SK-N-SH treated with all-trans-retinoic acid at 6 μM for 48 hours (cell line): ENCODE measurements around the gene ZAP70.

ENCODE experiments used
- ATAC-seq: fragments of 200-7000 bp; cut with Tn5 transposase; 3 replicates; pipeline ENCODE4 v1.9.1; 2020; ENCODE audit warnings: mild to moderate bottlenecking, moderate library complexity
- ARNTL ChIP-seq: fragments of 450-650 bp; formaldehyde crosslinking; IDR thresholded peaks from 2 replicates; pipeline ENCODE4 v1.5.0; 2020; ENCODE audit warnings: low read depth, mild to moderate bottlenecking, moderate library complexity, borderline replicate concordance
- CREB5 ChIP-seq: fragments of 250-450 bp; sonication (Bioruptor Pico); IDR thresholded peaks from 2 replicates; pipeline ENCODE4 v1.5.1; 2020; ENCODE audit warnings: low read depth, mild to moderate bottlenecking, moderate library complexity
- CSDC2 ChIP-seq: fragments of 250-450 bp; sonication (Bioruptor Pico); IDR thresholded peaks from 2 replicates; pipeline ENCODE4 v1.5.0; 2020; ENCODE audit warnings: mild to moderate bottlenecking, moderate library complexity
- CSRNP3 ChIP-seq: fragments of 250-450 bp; sonication (Bioruptor Pico); IDR thresholded peaks from 2 replicates; pipeline ENCODE4 v1.5.1; 2021; ENCODE audit warnings: mild to moderate bottlenecking, moderate library complexity
- GLIS3 ChIP-seq: fragments of 250-450 bp; sonication (Bioruptor Pico); IDR thresholded peaks from 2 replicates; pipeline ENCODE4 v1.5.0; 2020; ENCODE audit warnings: mild to moderate bottlenecking, moderate library complexity
- OSR1 ChIP-seq: fragments of 250-450 bp; sonication (Bioruptor Pico); IDR thresholded peaks from 2 replicates; pipeline ENCODE4 v1.8.0; 2022; ENCODE audit warnings: moderate library complexity, mild to moderate bottlenecking, inconsistent platforms
- PATZ1 ChIP-seq: fragments of 250-450 bp; sonication (Bioruptor Pico); IDR thresholded peaks from 2 replicates; pipeline ENCODE4 v1.8.0; 2020; ENCODE audit warnings: mild to moderate bottlenecking, moderate library complexity, borderline replicate concordance
- POU6F1 ChIP-seq: fragments of 250-450 bp; sonication (Bioruptor Pico); IDR thresholded peaks from 2 replicates; pipeline ENCODE4 v1.8.0; 2021; ENCODE audit warnings: low read depth, mild to moderate bottlenecking, moderate library complexity, borderline replicate concordance
- PPARA ChIP-seq: fragments of 250-450 bp; sonication (Bioruptor Pico); IDR thresholded peaks from 2 replicates; pipeline ENCODE4 v1.5.0; 2020; ENCODE audit warnings: mild to moderate bottlenecking, borderline replicate concordance
- RARB ChIP-seq: fragments of 250-450 bp; sonication (Bioruptor Pico); IDR thresholded peaks from 2 replicates; pipeline ENCODE4 v1.8.0; 2021; ENCODE audit warnings: mild to moderate bottlenecking, moderate library complexity
- SNAI2 ChIP-seq: fragments of 250-450 bp; sonication (Bioruptor Pico); IDR thresholded peaks from 2 replicates; pipeline ENCODE4 v1.5.0; 2020; ENCODE audit warnings: mild to moderate bottlenecking, moderate library complexity
- TSHZ2 ChIP-seq: fragments of 250-450 bp; sonication (Bioruptor Pico); IDR thresholded peaks from 2 replicates; pipeline ENCODE4 v1.5.0; 2020; ENCODE audit warnings: mild to moderate bottlenecking, moderate library complexity
- ZFP3 ChIP-seq: fragments of 250-450 bp; sonication (Bioruptor Pico); IDR thresholded peaks from 2 replicates; pipeline ENCODE4 v1.5.0; 2020; ENCODE audit warnings: mild to moderate bottlenecking, moderate library complexity
- ZFP30 ChIP-seq: fragments of 450-650 bp; formaldehyde crosslinking; IDR thresholded peaks from 2 replicates; pipeline ENCODE4 v1.5.0; 2022; ENCODE audit warnings: mild to moderate bottlenecking, moderate library complexity
- ZNF565 ChIP-seq: fragments of 450-650 bp; formaldehyde crosslinking; conservative IDR thresholded peaks from 2 replicates; pipeline ENCODE4 v1.5.0; 2020; ENCODE audit warnings: low read depth, mild to moderate bottlenecking, moderate library complexity
- ZNF8 ChIP-seq: fragments of 450-650 bp; formaldehyde crosslinking; IDR thresholded peaks from 2 replicates; pipeline ENCODE4 v1.5.0; 2020; ENCODE audit warnings: mild to moderate bottlenecking, moderate library complexity

The ZAP70 gene

GRCh38 chr2:97741251-97741650, 27.9 kb downstream of the ZAP70 start:
- TF ChIP-seq TSHZ2 (CRISPR knock-in tag): no peak
- no peak for TF ChIP-seq ZFP30 (CRISPR knock-in tag)
- TF ChIP-seq PPARA (CRISPR knock-in tag): no peak
- TF ChIP-seq ZNF565: no peak
- no peak for TF ChIP-seq CSRNP3 (CRISPR knock-in tag)
- no peak for TF ChIP-seq OSR1 (CRISPR knock-in tag)
- no peak for TF ChIP-seq PATZ1 (CRISPR knock-in tag)
- TF ChIP-seq ARNTL (CRISPR knock-in tag): no peak
- no peak for TF ChIP-seq ZNF8 (CRISPR knock-in tag)
- TF ChIP-seq GLIS3: no peak
- no peak for TF ChIP-seq SNAI2 (CRISPR knock-in tag)
- no peak for TF ChIP-seq RARB (CRISPR knock-in tag)
- TF ChIP-seq POU6F1 (CRISPR knock-in tag): no peak
- TF ChIP-seq CSDC2 (CRISPR knock-in tag): no peak
- no peak for TF ChIP-seq CREB5
- ATAC-seq: no peak

- ATAC-seq: no peak
- TF ChIP-seq POU6F1 (CRISPR knock-in tag) (no peak), ZFP3 (CRISPR knock-in tag) (no peak), RARB (CRISPR knock-in tag) (no peak), SNAI2 (CRISPR knock-in tag) (no peak), TSHZ2 (CRISPR knock-in tag) (no peak), ZNF565 (no peak)
These were observed 28.3 kb downstream of the ZAP70 start for GRCh38 chr2:97741686-97742085.
